Liver (tissue), 9 donors: ENCODE data around the gene TTC22. TPM values are rescaled to one million over a fixed set of nuclear protein-coding genes. Genes with fewer than 3 reads are reported as not detected.

Experiments
- DNase-seq: peaks from one replicate; pipeline ENCODE4 v3.0.0-alpha.2; 2017; ENCODE audit warnings: low spot score
- H3K27ac ChIP-seq, 2 donors: one replicate each; pipeline ENCODE4 v1.7.0; 2013; ENCODE audit warnings: inconsistent platforms in 2 of 2, low read length in 2 of 2, control low read depth in 1 of 2, low read depth in 1 of 2, mild to moderate bottlenecking in 1 of 2
- H3K27me3 ChIP-seq, 4 donors: one replicate each; pipeline versions ENCODE4 v1.6.1 to v1.7.0; 2013; ENCODE audit warnings: low read length in 3 of 4, inconsistent platforms in 1 of 4, mild to moderate bottlenecking in 1 of 4, moderate library complexity in 1 of 4; ENCODE audit not compliant: control insufficient read depth in 4 of 4, insufficient read depth in 4 of 4
- H3K36me3 ChIP-seq, 4 donors: one replicate each; pipeline versions ENCODE4 v1.6.1 to v1.7.0; 2013; ENCODE audit warnings: low read length in 3 of 4, mild to moderate bottlenecking in 3 of 4, low read depth in 1 of 4, moderate library complexity in 1 of 4; ENCODE audit not compliant: control insufficient read depth in 4 of 4, insufficient read depth in 3 of 4
- H3K4me1 ChIP-seq, 4 donors: one replicate each; pipeline versions ENCODE4 v1.6.1 to v1.7.0; 2013; ENCODE audit warnings: low read length in 3 of 4, mild to moderate bottlenecking in 3 of 4, moderate library complexity in 1 of 4; ENCODE audit not compliant: control insufficient read depth in 4 of 4, insufficient read depth in 4 of 4
- H3K4me3 ChIP-seq, 3 donors: one replicate each; pipeline versions ENCODE4 v1.6.1 to v1.7.0; 2013; ENCODE audit warnings: low read length in 3 of 3, control low read depth in 1 of 3, low read depth in 1 of 3, mild to moderate bottlenecking in 1 of 3
- H3K9ac ChIP-seq, 2 donors: one replicate each; pipeline ENCODE4 v1.7.0; 2013; ENCODE audit warnings: low read length in 2 of 2, mild to moderate bottlenecking in 2 of 2, moderate library complexity in 2 of 2, control low read depth in 1 of 2, low read depth in 1 of 2
- H3K9me3 ChIP-seq, 4 donors: one replicate each; pipeline versions ENCODE4 v1.6.1 to v1.7.0; 2013; ENCODE audit warnings: low read length in 3 of 4; ENCODE audit not compliant: control insufficient read depth in 4 of 4
- EGR1 ChIP-seq, 2 donors: IDR thresholded peaks; 2 replicates each; pipeline ENCODE4 v1.6.1; 2016 to 2018; ENCODE audit warnings: antibody characterized with exemption in 2 of 2, low read depth in 2 of 2
- FOXA1 ChIP-seq: IDR thresholded peaks from 2 replicates; pipeline ENCODE4 v1.6.1; 2016; ENCODE audit warnings: antibody characterized with exemption
- FOXA2 ChIP-seq: IDR thresholded peaks from 2 replicates; pipeline ENCODE4 v1.6.1; 2016; ENCODE audit warnings: antibody characterized with exemption
- GABPA ChIP-seq, 2 donors: IDR thresholded peaks in 1 of 2; conservative IDR thresholded peaks in 1 of 2; 2 replicates each; pipeline ENCODE4 v1.6.1; 2016; ENCODE audit warnings: antibody characterized with exemption in 2 of 2, mild to moderate bottlenecking in 1 of 2, moderate library complexity in 1 of 2
- HNF4A ChIP-seq, 2 donors: conservative IDR thresholded peaks; 2 replicates each; pipeline ENCODE4 v1.6.1; 2016; ENCODE audit warnings: antibody characterized with exemption in 2 of 2, mild to moderate bottlenecking in 2 of 2
- HNF4G ChIP-seq: IDR thresholded peaks from 2 replicates; pipeline ENCODE4 v1.6.1; 2016; ENCODE audit warnings: antibody characterized with exemption
- JUND ChIP-seq, 2 donors: IDR thresholded peaks; 2 replicates each; pipeline ENCODE4 v1.6.1; 2016; ENCODE audit warnings: antibody characterized with exemption in 2 of 2
- NR2F2 ChIP-seq: IDR thresholded peaks from 2 replicates; pipeline ENCODE4 v1.6.1; 2016; ENCODE audit warnings: antibody characterized with exemption
- RXRA ChIP-seq, 2 donors: IDR thresholded peaks; 2 replicates each; pipeline ENCODE4 v1.6.1; 2017 to 2018; ENCODE audit warnings: antibody characterized with exemption in 2 of 2, mild to moderate bottlenecking in 1 of 2
- SP1 ChIP-seq: IDR thresholded peaks from 2 replicates; pipeline ENCODE4 v1.6.1; 2018; ENCODE audit warnings: antibody characterized with exemption, mild to moderate bottlenecking
- TAF1 ChIP-seq: conservative IDR thresholded peaks from 2 replicates; pipeline ENCODE4 v1.6.1; 2016; ENCODE audit warnings: antibody characterized with exemption, mild to moderate bottlenecking
- YY1 ChIP-seq: IDR thresholded peaks from 2 replicates; pipeline ENCODE4 v1.6.1; 2016; ENCODE audit warnings: antibody characterized with exemption, mild to moderate bottlenecking
- WGBS: extraction: QIAGEN DNeasy Blood & Tissue Kit; methylation state at CpG from one replicate; pipeline ENCODE4 v1.1.7; 2013; 5-methylcytosine and 5-hydroxymethylcytosine counted together
- polyA plus RNA-seq, 2 donors: library from polyadenylated mRNA; stranded (reverse) in 1 of 2; unstranded in 1 of 2; fragments of 200-250 nt in 1 of 2; fragments of >200 nt in 1 of 2; fragmentation: Nextera tagmentation in 1 of 2; extraction: Ambion mirVana in 1 of 2; gene quantifications; one replicate each; pipeline versions ENCODE4 v1.2.1 to v1.2.3, GENCODE V29; 2013 to 2015
- total RNA-seq, 2 donors: library from RNA; depleted of rRNA; stranded (reverse); fragments of >200 nt; gene quantifications; one replicate each; pipeline ENCODE4 v1.2.3, GENCODE V29; 2014
- TF ChIP-seq, protein P1 (sequence below): IDR thresholded peaks from 2 replicates; pipeline ENCODE4 v1.6.1; 2016; ENCODE audit warnings: antibody characterized with exemption
- TF ChIP-seq, protein P2 (sequence below): IDR thresholded peaks from 2 replicates; pipeline ENCODE4 v1.6.1; 2016; ENCODE audit warnings: antibody characterized with exemption, mild to moderate bottlenecking
- TF ChIP-seq, protein P3 (sequence below): IDR thresholded peaks from 2 replicates; pipeline ENCODE4 v1.6.1; 2016; ENCODE audit warnings: antibody characterized with exemption
- TF ChIP-seq, protein P4 (sequence below): IDR thresholded peaks from 2 replicates; pipeline ENCODE4 v1.6.1; 2016; ENCODE audit warnings: antibody characterized with exemption
- TF ChIP-seq, protein P5 (sequence below): fragments of 150-350 bp; IDR thresholded peaks from 2 replicates; pipeline ENCODE4 v1.5.1; 2017; ENCODE audit warnings: improper control_type of control experiment, low read depth, low read length; ENCODE audit not compliant: missing input control
- donor health status: healthy.
- donor health status: healthy.
- donor health status: healthy.
- donor health status: healthy.
- donor health status: healthy.

The TTC22 gene
- total and polyA plus RNA-seq, 4 donors = 0.96 to 3.5 (median 2.3) TPM

DNA sequence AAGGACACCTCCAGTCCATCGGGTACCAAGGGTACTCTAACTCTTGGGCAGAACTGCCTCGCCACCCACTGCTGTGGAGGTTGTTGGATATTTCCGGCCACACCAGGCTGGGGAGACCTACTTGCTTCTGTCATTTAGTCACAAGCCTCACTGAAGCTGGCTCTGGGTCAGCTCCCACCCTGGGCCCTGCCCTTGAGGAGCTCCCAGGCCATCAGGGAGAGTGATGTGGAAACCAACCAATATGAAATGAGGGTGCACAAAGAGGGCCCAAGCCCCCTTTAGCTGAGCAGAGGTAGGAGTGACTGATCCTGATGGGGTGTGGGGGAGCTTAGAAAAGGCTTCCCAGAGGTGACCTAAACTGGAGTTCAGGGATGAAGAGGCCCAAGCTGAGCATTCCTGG, 56.4 kb downstream of the TTC22 start:
- no peak overlapping the region for H3K27ac ChIP-seq
- peaks cover 2 to 31% (median 23%) of the 10 kb centered on the region in 4 donors for H3K36me3 ChIP-seq
- TF ChIP-seq HNF4G (no peak), GABPA (IDR thresholded peaks at IDR 0.05 in 1 of 2, conservative IDR thresholded peaks at IDR 0.05 in 1 of 2) (no peak), NR2F2 (no peak), EGR1 (IDR thresholded peaks at IDR 0.05; ENCODE audit: low read depth in 2 of 2) (no peak), SP1 (no peak), TAF1 (no peak), JUND (IDR thresholded peaks at IDR 0.05) (no peak), HNF4A (conservative IDR thresholded peaks at IDR 0.05) (no peak), YY1 (no peak), FOXA2 (no peak), FOXA1 (no peak), RXRA (IDR thresholded peaks at IDR 0.05) (no peak)
- TF ChIP-seq, protein P1, sequence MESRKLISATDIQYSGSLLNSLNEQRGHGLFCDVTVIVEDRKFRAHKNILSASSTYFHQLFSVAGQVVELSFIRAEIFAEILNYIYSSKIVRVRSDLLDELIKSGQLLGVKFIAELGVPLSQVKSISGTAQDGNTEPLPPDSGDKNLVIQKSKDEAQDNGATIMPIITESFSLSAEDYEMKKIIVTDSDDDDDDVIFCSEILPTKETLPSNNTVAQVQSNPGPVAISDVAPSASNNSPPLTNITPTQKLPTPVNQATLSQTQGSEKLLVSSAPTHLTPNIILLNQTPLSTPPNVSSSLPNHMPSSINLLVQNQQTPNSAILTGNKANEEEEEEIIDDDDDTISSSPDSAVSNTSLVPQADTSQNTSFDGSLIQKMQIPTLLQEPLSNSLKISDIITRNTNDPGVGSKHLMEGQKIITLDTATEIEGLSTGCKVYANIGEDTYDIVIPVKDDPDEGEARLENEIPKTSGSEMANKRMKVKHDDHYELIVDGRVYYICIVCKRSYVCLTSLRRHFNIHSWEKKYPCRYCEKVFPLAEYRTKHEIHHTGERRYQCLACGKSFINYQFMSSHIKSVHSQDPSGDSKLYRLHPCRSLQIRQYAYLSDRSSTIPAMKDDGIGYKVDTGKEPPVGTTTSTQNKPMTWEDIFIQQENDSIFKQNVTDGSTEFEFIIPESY = no peak
- TF ChIP-seq, protein P2, sequence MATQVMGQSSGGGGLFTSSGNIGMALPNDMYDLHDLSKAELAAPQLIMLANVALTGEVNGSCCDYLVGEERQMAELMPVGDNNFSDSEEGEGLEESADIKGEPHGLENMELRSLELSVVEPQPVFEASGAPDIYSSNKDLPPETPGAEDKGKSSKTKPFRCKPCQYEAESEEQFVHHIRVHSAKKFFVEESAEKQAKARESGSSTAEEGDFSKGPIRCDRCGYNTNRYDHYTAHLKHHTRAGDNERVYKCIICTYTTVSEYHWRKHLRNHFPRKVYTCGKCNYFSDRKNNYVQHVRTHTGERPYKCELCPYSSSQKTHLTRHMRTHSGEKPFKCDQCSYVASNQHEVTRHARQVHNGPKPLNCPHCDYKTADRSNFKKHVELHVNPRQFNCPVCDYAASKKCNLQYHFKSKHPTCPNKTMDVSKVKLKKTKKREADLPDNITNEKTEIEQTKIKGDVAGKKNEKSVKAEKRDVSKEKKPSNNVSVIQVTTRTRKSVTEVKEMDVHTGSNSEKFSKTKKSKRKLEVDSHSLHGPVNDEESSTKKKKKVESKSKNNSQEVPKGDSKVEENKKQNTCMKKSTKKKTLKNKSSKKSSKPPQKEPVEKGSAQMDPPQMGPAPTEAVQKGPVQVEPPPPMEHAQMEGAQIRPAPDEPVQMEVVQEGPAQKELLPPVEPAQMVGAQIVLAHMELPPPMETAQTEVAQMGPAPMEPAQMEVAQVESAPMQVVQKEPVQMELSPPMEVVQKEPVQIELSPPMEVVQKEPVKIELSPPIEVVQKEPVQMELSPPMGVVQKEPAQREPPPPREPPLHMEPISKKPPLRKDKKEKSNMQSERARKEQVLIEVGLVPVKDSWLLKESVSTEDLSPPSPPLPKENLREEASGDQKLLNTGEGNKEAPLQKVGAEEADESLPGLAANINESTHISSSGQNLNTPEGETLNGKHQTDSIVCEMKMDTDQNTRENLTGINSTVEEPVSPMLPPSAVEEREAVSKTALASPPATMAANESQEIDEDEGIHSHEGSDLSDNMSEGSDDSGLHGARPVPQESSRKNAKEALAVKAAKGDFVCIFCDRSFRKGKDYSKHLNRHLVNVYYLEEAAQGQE = no peak
- TF ChIP-seq, protein P3, sequence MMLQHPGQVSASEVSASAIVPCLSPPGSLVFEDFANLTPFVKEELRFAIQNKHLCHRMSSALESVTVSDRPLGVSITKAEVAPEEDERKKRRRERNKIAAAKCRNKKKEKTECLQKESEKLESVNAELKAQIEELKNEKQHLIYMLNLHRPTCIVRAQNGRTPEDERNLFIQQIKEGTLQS = no peak
- TF ChIP-seq, protein P4, sequence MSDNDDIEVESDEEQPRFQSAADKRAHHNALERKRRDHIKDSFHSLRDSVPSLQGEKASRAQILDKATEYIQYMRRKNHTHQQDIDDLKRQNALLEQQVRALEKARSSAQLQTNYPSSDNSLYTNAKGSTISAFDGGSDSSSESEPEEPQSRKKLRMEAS = no peak
- TF ChIP-seq, protein P5, sequence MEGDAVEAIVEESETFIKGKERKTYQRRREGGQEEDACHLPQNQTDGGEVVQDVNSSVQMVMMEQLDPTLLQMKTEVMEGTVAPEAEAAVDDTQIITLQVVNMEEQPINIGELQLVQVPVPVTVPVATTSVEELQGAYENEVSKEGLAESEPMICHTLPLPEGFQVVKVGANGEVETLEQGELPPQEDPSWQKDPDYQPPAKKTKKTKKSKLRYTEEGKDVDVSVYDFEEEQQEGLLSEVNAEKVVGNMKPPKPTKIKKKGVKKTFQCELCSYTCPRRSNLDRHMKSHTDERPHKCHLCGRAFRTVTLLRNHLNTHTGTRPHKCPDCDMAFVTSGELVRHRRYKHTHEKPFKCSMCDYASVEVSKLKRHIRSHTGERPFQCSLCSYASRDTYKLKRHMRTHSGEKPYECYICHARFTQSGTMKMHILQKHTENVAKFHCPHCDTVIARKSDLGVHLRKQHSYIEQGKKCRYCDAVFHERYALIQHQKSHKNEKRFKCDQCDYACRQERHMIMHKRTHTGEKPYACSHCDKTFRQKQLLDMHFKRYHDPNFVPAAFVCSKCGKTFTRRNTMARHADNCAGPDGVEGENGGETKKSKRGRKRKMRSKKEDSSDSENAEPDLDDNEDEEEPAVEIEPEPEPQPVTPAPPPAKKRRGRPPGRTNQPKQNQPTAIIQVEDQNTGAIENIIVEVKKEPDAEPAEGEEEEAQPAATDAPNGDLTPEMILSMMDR = no peak
- no peaks in the 10 kb centered on the region for H3K27me3 ChIP-seq
- over 99% methylated on average over 3 of the region's 3 CpGs for WGBS
- no peak overlapping the region for H3K9ac ChIP-seq
- H3K4me3 ChIP-seq = no peak overlapping the region
- DNase-seq = no peak
- H3K4me1 ChIP-seq = no peaks in the 10 kb centered on the region
- no peaks in the 10 kb centered on the region for H3K9me3 ChIP-seq
